ENCODE results near the gene TP53I13.

TP53I13 gene

DNA sequence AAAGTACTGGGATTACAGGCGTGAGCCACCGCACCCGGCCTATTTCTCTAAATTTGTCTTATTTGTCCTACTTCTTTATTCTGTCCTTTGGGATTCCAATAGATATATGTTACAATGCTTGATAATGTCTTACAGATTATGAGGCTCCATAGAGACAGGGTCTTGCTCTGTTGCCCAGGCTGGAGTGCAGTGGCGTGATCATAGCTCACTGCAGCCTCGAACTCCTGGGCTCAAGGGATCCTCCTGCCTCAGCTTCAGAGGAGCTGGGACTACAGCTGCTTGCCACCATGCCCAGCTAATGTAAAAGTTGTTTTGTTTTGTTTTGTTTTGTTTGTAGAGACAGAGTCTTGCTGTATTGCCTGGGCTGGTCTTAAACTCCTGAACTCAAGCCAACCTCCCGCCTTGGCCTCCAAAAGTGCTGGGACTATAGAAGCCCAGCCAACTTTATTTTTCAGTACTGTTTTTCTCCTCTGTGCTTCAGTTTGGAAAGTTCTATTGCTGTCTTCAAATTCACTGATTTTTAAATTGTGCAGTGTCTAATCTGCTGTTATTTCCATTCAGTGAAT lies 34.7 kb downstream of the TP53I13 start:
- H3K27ac ChIP-seq: no peak overlapping the region
- no peak for TF ChIP-seq ZFX (IDR thresholded peaks at IDR 0.05; ENCODE audit: borderline replicate concordance)
- TF ChIP-seq, protein P1, sequence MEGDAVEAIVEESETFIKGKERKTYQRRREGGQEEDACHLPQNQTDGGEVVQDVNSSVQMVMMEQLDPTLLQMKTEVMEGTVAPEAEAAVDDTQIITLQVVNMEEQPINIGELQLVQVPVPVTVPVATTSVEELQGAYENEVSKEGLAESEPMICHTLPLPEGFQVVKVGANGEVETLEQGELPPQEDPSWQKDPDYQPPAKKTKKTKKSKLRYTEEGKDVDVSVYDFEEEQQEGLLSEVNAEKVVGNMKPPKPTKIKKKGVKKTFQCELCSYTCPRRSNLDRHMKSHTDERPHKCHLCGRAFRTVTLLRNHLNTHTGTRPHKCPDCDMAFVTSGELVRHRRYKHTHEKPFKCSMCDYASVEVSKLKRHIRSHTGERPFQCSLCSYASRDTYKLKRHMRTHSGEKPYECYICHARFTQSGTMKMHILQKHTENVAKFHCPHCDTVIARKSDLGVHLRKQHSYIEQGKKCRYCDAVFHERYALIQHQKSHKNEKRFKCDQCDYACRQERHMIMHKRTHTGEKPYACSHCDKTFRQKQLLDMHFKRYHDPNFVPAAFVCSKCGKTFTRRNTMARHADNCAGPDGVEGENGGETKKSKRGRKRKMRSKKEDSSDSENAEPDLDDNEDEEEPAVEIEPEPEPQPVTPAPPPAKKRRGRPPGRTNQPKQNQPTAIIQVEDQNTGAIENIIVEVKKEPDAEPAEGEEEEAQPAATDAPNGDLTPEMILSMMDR (IDR thresholded peaks at IDR 0.05): no peak

DNA sequence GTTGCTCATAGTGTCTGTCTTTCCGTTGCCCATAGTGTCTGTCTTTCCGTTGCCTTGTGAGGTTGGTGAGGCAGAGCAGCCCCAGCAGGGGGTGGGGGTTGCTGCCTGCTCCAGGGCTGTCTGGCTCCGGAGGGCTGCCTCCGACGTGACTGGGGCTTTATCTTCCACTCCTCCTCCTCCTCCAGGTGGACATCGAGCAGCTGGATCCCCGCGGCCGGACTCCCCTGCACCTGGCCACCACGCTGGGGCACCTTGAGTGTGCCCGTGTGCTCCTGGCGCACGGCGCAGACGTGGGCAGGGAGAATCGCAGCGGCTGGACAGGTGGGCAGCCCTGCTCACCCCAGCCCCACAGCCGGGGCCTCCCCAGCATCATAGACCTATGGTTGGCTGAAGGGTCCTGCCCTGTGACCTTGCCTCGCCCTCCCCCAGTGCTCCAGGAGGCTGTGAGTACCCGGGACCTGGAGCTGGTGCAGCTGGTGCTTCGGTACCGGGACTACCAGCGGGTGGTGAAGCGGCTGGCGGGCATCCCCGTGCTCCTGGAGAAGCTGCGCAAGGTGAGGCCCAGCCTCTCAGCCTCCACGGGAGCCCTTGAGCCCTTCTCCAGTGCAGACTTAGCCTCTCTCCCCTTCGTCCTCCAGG lies 39.2 kb downstream of the TP53I13 start:
- H3K27ac ChIP-seq: no peak overlapping the region
- no peak for TF ChIP-seq ZFX (IDR thresholded peaks at IDR 0.05; ENCODE audit: borderline replicate concordance)

DNA sequence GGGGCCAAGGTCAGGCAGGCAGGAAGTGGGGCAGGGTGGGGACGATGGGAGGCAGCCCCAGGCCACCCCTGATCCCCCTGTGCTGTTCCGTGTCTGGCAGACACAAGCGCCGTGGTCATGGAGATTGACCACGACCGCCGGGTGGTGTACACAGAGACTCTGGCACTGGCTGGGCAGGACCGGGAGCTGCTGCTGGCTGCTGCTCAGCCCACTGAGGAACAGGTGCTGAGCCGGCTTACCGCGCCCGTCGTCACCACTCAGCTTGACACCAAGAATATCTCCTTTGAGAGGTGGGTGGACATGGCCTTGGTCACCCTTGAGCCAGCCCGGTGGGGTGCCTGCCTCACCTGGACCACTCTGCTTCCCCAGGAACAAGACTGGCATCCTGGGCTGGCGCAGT lies 40.5 kb downstream of the TP53I13 start:
- TF ChIP-seq, protein P1 (IDR thresholded peaks at IDR 0.05): no peak
- TF ChIP-seq ZFX (IDR thresholded peaks at IDR 0.05; ENCODE audit: borderline replicate concordance): no peak
- no peak overlapping the region for H3K27ac ChIP-seq

DNA sequence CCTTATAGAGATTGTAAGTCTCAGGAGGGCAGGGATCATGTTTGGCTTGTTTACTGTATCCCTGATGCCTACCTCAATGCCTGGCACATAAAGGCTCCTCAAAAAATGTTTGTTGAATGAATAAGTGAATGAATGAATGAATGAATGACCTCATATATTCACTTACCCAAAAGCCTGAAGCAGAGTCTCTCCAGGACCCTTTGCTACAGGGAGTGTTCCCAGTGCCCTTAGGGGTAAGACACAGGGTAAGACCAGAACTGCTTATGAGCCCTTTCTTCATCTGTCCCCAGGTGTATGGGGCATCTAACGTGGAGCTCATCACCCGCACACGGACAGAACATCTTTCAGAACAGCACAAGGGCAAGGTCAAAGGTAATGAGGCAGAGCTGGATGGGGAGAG lies 41.9 kb downstream of the TP53I13 start:
- TF ChIP-seq ZFX (IDR thresholded peaks at IDR 0.05; ENCODE audit: borderline replicate concordance): no peak
- TF ChIP-seq, protein P1 (IDR thresholded peaks at IDR 0.05): no peak
- H3K27ac ChIP-seq: no peak overlapping the region

DNA sequence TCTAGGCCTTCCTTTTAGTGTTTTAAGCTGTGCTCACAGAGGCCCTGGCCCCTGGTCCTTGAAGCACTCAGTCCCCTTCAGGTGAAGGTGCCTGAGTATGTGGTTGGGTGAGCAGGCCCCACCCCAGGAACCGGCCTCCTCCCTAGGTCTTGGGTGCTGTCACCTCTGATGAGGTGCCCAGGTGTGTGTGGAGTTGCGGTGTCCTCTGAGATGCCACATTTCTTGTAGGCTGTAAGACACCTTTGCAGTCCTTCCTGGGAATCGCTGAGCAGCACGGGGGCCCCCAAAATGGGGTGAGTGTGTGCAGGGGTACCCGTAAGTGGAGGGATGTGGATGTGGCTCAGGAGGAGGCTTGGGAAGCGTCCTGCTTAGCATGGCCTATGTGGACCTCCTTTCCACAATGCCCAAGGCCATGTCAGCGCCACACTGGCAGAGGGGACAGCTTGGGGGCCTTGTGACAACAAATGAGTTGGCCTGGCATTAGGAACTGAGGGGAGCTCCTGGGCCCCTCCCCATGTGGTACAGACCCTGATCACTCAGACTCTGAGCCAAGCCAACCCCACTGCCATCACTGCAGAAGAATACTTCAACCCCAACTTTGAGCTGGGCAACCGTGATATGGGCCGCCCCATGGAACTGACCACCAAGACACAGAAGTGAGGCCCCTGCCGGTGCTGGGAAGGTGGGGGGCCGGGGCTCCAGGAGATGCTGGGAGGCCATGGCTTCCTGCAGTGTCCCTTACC lies 43.0 kb downstream of the TP53I13 start:
- H3K27ac ChIP-seq: no peak overlapping the region
- TF ChIP-seq, protein P1 (IDR thresholded peaks at IDR 0.05): no peak
- no peak for TF ChIP-seq ZFX (IDR thresholded peaks at IDR 0.05; ENCODE audit: borderline replicate concordance)

DNA sequence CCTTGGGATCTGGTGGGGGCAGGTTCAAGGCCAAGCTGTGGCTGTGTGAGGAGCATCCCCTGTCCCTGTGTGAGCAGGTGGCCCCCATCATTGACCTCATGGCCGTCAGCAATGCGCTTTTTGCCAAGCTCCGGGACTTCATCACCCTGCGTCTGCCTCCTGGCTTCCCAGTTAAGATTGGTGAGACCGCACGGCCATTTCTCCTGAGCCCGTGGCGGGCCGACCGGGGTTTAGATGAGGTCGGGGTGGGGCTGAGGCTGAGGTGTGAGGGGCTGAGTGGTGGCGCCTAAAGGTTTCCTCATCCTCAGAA lies 43.5 kb downstream of the TP53I13 start:
- H3K27ac ChIP-seq: no peak overlapping the region
- no peak for TF ChIP-seq ZFX (IDR thresholded peaks at IDR 0.05; ENCODE audit: borderline replicate concordance)
- TF ChIP-seq, protein P1 (IDR thresholded peaks at IDR 0.05): no peak

DNA sequence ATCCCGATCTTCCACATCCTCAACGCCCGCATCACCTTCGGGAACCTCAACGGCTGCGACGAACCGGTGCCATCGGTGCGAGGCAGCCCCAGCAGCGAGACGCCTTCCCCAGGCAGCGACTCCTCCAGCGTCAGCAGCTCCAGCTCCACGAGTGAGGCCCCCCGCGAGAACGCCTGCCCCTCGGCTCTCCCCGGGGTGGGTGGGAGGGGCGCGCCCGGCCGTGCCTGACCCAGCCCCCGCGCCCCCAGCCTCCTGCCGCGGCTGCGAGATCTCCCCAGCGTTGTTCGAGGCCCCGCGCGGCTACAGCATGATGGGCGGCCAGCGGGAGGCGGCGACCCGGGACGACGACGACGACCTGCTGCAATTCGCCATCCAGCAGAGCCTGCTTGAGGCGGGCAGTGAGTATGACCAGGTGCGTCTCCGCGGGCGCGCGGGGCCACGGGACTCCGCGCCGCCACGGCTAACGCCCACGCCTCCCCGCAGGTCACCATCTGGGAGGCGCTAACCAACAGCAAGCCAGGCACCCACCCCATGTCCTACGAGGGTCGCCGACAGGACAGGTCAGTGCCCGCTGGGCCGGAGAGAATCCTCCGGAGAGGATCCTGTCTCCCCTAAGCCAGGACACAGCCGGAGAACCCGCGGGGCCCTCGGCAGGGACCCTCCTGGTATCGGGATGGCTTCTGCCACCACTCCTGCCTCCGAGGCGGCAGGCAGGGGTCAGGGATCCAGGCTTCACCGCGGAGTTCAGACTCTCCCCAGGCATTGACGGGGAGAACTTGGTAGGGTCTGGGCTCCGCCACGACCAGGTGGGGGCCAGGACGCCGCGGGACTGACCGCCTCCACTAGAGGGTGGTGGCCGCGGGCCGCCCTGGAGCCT lies 44.1 kb downstream of the TP53I13 start:
- TF ChIP-seq ZFX (IDR thresholded peaks at IDR 0.05; ENCODE audit: borderline replicate concordance): no peak
- TF ChIP-seq, protein P1 (IDR thresholded peaks at IDR 0.05): no peak
- H3K27ac ChIP-seq: 0 out of 2 replicates have a peak overlapping the region, but pooled peaks have one; percentile 20

Data from 22Rv1 (cell line).